K562 (cell line): Measurements from ENCODE around the gene MICU1. TPM values are rescaled to one million over a fixed set of nuclear protein-coding genes. Genes with fewer than 3 reads are reported as not detected.

Experiments
- BRF1 ChIP-seq: IDR thresholded peaks from 3 replicates; pipeline ENCODE4 v1.6.1; 2011; ENCODE audit warnings: borderline replicate concordance, mild to moderate bottlenecking; ENCODE audit not compliant: insufficient read length; ENCODE audit errors: extremely low read depth
- CREM ChIP-seq: IDR thresholded peaks from 2 replicates; pipeline ENCODE4 v1.6.1; 2014; ENCODE audit warnings: antibody characterized with exemption, low read depth
- EHMT2 ChIP-seq: fragments of 450-650 bp; IDR thresholded peaks from 2 replicates; pipeline ENCODE4 v1.6.1; 2018; ENCODE audit warnings: antibody characterized with exemption
- EP400 ChIP-seq: fragments of 450-650 bp; IDR thresholded peaks from 2 replicates; pipeline ENCODE4 v1.6.1; 2017; ENCODE audit warnings: antibody characterized with exemption, mild to moderate bottlenecking, moderate library complexity
- ETV1 ChIP-seq: fragments of 450-650 bp; conservative IDR thresholded peaks from 2 replicates; pipeline ENCODE4 v1.6.1; 2016; ENCODE audit warnings: missing genetic modification characterization, control low read depth, low read depth, missing compliant biosample characterization
- HMGN3 ChIP-seq: IDR thresholded peaks from 2 replicates; pipeline ENCODE4 v1.6.1; 2011; ENCODE audit warnings: borderline replicate concordance, low read depth, mild to moderate bottlenecking, mixed read lengths, low read length; ENCODE audit not compliant: insufficient read length; ENCODE audit errors: extremely low read depth
- HNRNPUL1 ChIP-seq: fragments of 200-400 bp; formaldehyde crosslinking; IDR thresholded peaks from 2 replicates; pipeline ENCODE4 v1.6.1; 2017; ENCODE audit warnings: low read length
- KDM1A ChIP-seq, 2 experiments: fragments of 450-650 bp; IDR thresholded peaks; 2 replicates each; pipeline ENCODE4 v1.6.1; 2016; ENCODE audit warnings: mild to moderate bottlenecking in 2 of 2
- KLF1 ChIP-seq: fragments of 450-650 bp; IDR thresholded peaks from 2 replicates; pipeline ENCODE4 v1.6.1; 2016; ENCODE audit warnings: missing genetic modification characterization, missing compliant biosample characterization
- LARP7 ChIP-seq: fragments of 450-650 bp; IDR thresholded peaks from 2 replicates; pipeline ENCODE4 v1.6.1; 2016
- MCM3 ChIP-seq: fragments of 450-650 bp; IDR thresholded peaks from 2 replicates; pipeline ENCODE4 v1.6.1; 2016
- NFATC3 ChIP-seq: fragments of 450-650 bp; IDR thresholded peaks from 2 replicates; pipeline ENCODE4 v1.6.1; 2017; ENCODE audit warnings: mild to moderate bottlenecking
- POLR2G ChIP-seq: fragments of 200-400 bp; formaldehyde crosslinking; IDR thresholded peaks from 2 replicates; pipeline ENCODE4 v1.6.1; 2017; ENCODE audit warnings: low read depth, mild to moderate bottlenecking, antibody characterized with exemption, low read length, moderate library complexity
- TRIM28 ChIP-seq: fragments of 450-650 bp; IDR thresholded peaks from 2 replicates; pipeline ENCODE4 v1.6.1; 2017
- XRCC3 ChIP-seq: fragments of 450-650 bp; IDR thresholded peaks from 2 replicates; pipeline ENCODE4 v1.6.1; 2017; ENCODE audit warnings: mild to moderate bottlenecking, moderate library complexity
- XRCC4 ChIP-seq: IDR thresholded peaks from one replicate; pipeline ENCODE4 v1.6.1; 2011; ENCODE audit not compliant: insufficient read depth, insufficient read length; ENCODE audit errors: extremely low read depth
- ZNF217 ChIP-seq: sonication (generic); formaldehyde crosslinking; IDR thresholded peaks from 2 replicates; pipeline ENCODE4 v1.8.0; 2022; ENCODE audit warnings: mild to moderate bottlenecking, missing genetic modification reagents
- ZNF41 ChIP-seq: fragments of 250-450 bp; sonication (Bioruptor Pico); conservative IDR thresholded peaks from 2 replicates; pipeline ENCODE4 v1.4.0; 2020; ENCODE audit warnings: mild to moderate bottlenecking
- polyA plus RNA-seq, 8 experiments: library from polyadenylated mRNA; depleted of rRNA in 4 of 8; stranded (reverse) in 5 of 8; unstranded in 3 of 8; fragments of >200 nt; fragmentation: Nextera tagmentation in 2 of 8; fragmentation: Illumina TruSeq in 1 of 8; extraction: Ambion mirVana in 2 of 8; extraction: Trizol in 1 of 8; gene quantifications; 2 replicates each; pipeline versions ENCODE4 v1.2.1 to v1.2.3, GENCODE V29; 2011 to 2014; ENCODE audit warnings: inconsistent platforms in 1 of 8, missing spikeins in 1 of 8
- total RNA-seq, 7 experiments: library from RNA; depleted of rRNA in 6 of 7; stranded (reverse); fragments of >200 nt in 6 of 7; fragmentation: Illumina TruSeq in 2 of 7; extraction: Trizol in 2 of 7; gene quantifications; 2 replicates each; pipeline versions ENCODE4 v1.2.1 to v1.2.3, GENCODE V29; 2011 to 2021; ENCODE audit warnings: low replicate concordance in 1 of 7
- TF ChIP-seq, protein P1 (sequence below): fragments of 250-450 bp; sonication (Bioruptor Pico); IDR thresholded peaks from 2 replicates; pipeline ENCODE4 v1.6.1; 2021; ENCODE audit warnings: mild to moderate bottlenecking
- TF ChIP-seq, protein P2 (sequence below): sonication (generic); formaldehyde crosslinking; IDR thresholded peaks from 2 replicates; pipeline ENCODE4 v1.9.0; 2022; ENCODE audit warnings: mild to moderate bottlenecking, missing genetic modification reagents
- TF ChIP-seq, protein P3 (sequence below): sonication (generic); formaldehyde crosslinking; IDR thresholded peaks from 2 replicates; pipeline ENCODE4 v1.8.0; 2022; ENCODE audit warnings: mild to moderate bottlenecking, low read depth, missing genetic modification reagents
- TF ChIP-seq, protein P4 (sequence below): fragments of 450-650 bp; formaldehyde crosslinking; IDR thresholded peaks from 2 replicates; pipeline ENCODE4 v1.4.0; 2022; ENCODE audit warnings: missing genetic modification characterization
- TF ChIP-seq, protein P5 (sequence below): fragments of 250-450 bp; sonication (Bioruptor Pico); IDR thresholded peaks from 2 replicates; pipeline ENCODE4 v1.9.0; 2021; ENCODE audit warnings: mild to moderate bottlenecking, inconsistent platforms
- TF ChIP-seq, protein P6 (sequence below): IDR thresholded peaks from 2 replicates; pipeline ENCODE4 v1.6.1; 2011; ENCODE audit warnings: borderline replicate concordance, low read depth, mild to moderate bottlenecking, moderate library complexity, low read length; ENCODE audit not compliant: insufficient read depth, poor library complexity, severe bottlenecking

MICU1 gene
- total and polyA plus RNA-seq, 9 of the 15 experiments (the other 6 are each of a cell fraction or from before 2014, with no cell fraction given): 29.3 to 76.8 (median 48.4) TPM

DNA sequence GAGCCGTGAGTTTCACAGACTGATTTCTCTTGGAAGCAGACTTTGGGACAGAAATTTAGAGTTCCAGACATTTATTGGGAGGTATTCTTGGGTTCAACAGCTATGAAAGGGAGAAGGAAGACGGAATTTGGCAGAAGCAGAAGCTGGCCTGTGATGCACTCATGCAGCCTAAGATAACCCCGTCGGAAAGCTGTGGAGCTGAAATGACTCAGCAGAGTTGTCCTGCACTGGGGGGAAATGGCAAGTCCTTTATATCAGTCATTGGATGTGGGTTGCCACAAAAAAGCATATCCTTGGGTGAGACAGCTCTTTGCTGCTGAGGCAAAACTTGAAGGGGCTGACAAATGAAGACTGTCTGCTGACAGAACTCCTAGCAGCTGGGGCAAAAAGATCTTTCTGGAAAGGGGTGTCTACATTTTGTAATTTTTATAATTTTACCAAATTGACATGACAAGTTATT lies 11.5 kb upstream of the MICU1 start (continued):
- TF ChIP-seq HMGN3: no peak
- no peak for TF ChIP-seq MCM3
- TF ChIP-seq, protein P1, sequence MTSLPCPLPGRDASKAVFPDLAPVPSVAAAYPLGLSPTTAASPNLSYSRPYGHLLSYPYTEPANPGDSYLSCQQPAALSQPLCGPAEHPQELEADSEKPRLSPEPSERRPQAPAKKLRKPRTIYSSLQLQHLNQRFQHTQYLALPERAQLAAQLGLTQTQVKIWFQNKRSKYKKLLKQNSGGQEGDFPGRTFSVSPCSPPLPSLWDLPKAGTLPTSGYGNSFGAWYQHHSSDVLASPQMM (CRISPR knock-in tag): no peak
- TF ChIP-seq TRIM28: peak; percentile 100
- no peak for TF ChIP-seq KLF1 (tag)
- TF ChIP-seq POLR2G: no peak
- no peak for TF ChIP-seq ZNF41 (CRISPR knock-in tag)
- TF ChIP-seq, protein P2, sequence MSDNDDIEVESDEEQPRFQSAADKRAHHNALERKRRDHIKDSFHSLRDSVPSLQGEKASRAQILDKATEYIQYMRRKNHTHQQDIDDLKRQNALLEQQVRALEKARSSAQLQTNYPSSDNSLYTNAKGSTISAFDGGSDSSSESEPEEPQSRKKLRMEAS (CRISPR knock-in tag): no peak
- TF ChIP-seq BRF1: no peak
- no peak for TF ChIP-seq XRCC4
- TF ChIP-seq, protein P3, sequence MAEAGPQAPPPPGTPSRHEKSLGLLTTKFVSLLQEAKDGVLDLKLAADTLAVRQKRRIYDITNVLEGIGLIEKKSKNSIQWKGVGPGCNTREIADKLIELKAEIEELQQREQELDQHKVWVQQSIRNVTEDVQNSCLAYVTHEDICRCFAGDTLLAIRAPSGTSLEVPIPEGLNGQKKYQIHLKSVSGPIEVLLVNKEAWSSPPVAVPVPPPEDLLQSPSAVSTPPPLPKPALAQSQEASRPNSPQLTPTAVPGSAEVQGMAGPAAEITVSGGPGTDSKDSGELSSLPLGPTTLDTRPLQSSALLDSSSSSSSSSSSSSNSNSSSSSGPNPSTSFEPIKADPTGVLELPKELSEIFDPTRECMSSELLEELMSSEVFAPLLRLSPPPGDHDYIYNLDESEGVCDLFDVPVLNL: no peak
- peak; percentile 66; the same call in 1 of the 2 replicates for TF ChIP-seq EP400
- TF ChIP-seq, protein P4, sequence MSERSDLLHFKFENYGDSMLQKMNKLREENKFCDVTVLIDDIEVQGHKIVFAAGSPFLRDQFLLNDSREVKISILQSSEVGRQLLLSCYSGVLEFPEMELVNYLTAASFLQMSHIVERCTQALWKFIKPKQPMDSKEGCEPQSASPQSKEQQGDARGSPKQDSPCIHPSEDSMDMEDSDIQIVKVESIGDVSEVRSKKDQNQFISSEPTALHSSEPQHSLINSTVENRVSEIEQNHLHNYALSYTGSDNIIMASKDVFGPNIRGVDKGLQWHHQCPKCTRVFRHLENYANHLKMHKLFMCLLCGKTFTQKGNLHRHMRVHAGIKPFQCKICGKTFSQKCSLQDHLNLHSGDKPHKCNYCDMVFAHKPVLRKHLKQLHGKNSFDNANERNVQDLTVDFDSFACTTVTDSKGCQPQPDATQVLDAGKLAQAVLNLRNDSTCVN (CRISPR knock-in tag): no peak
- TF ChIP-seq, protein P5, sequence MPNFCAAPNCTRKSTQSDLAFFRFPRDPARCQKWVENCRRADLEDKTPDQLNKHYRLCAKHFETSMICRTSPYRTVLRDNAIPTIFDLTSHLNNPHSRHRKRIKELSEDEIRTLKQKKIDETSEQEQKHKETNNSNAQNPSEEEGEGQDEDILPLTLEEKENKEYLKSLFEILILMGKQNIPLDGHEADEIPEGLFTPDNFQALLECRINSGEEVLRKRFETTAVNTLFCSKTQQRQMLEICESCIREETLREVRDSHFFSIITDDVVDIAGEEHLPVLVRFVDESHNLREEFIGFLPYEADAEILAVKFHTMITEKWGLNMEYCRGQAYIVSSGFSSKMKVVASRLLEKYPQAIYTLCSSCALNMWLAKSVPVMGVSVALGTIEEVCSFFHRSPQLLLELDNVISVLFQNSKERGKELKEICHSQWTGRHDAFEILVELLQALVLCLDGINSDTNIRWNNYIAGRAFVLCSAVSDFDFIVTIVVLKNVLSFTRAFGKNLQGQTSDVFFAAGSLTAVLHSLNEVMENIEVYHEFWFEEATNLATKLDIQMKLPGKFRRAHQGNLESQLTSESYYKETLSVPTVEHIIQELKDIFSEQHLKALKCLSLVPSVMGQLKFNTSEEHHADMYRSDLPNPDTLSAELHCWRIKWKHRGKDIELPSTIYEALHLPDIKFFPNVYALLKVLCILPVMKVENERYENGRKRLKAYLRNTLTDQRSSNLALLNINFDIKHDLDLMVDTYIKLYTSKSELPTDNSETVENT (CRISPR knock-in tag): no peak
- TF ChIP-seq CREM: peak; percentile 58; the same call in 1 of the 2 replicates
- peak; percentile 88 for TF ChIP-seq EHMT2
- peak; percentile 24; the same call in 1 of the 2 replicates for TF ChIP-seq NFATC3
- no peak for TF ChIP-seq ZNF217 (CRISPR knock-in tag)
- TF ChIP-seq LARP7: no peak
- peak; percentile 97 for TF ChIP-seq XRCC3
- TF ChIP-seq, protein P6, sequence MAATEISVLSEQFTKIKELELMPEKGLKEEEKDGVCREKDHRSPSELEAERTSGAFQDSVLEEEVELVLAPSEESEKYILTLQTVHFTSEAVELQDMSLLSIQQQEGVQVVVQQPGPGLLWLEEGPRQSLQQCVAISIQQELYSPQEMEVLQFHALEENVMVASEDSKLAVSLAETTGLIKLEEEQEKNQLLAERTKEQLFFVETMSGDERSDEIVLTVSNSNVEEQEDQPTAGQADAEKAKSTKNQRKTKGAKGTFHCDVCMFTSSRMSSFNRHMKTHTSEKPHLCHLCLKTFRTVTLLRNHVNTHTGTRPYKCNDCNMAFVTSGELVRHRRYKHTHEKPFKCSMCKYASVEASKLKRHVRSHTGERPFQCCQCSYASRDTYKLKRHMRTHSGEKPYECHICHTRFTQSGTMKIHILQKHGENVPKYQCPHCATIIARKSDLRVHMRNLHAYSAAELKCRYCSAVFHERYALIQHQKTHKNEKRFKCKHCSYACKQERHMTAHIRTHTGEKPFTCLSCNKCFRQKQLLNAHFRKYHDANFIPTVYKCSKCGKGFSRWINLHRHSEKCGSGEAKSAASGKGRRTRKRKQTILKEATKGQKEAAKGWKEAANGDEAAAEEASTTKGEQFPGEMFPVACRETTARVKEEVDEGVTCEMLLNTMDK: no peak
- TF ChIP-seq KDM1A (IDR thresholded peaks at IDR 0.05): peak in 1 of 2 experiments; percentile 74; a peak in 2 of 4 replicates
- TF ChIP-seq HNRNPUL1: no peak
- no peak; the same call in none of the 2 replicates for TF ChIP-seq ETV1
